ENCODE measurements around the gene SH2D3C.

Gene SH2D3C

GRCh38 chr9:127785933-127786772 lies 7.7 kb upstream of the SH2D3C start, which contains the start of gene CDK9 (continued):
- TF ChIP-seq KLF7 (tag by site-specific recombination; IDR thresholded peaks at IDR 0.05; ENCODE audit: borderline replicate concordance) (peak; percentile 69; the same call in 1 of the 2 replicates), ZNF404 (tag by site-specific recombination; IDR thresholded peaks at IDR 0.05) (no peak), ZFP69B (tag by site-specific recombination; IDR thresholded peaks at IDR 0.05) (peak; percentile 14; the same call in 1 of the 2 replicates), ZNF362 (tag by site-specific recombination; IDR thresholded peaks at IDR 0.05) (no peak), ZNF202 (tag by site-specific recombination; IDR thresholded peaks at IDR 0.05; ENCODE audit: borderline replicate concordance) (no peak), ZIC2 (tag by site-specific recombination; IDR thresholded peaks at IDR 0.05) (peak; percentile 35; the same call in 1 of the 2 replicates), ZNF791 (tag by site-specific recombination; IDR thresholded peaks at IDR 0.05) (no peak), PRDM1 (tag by site-specific recombination; IDR thresholded peaks at IDR 0.05) (no peak), SCRT2 (tag by site-specific recombination; IDR thresholded peaks at IDR 0.05) (no peak), ZNF792 (tag by site-specific recombination; IDR thresholded peaks at IDR 0.05) (no peak), ZNF239 (tag by site-specific recombination; IDR thresholded peaks at IDR 0.05) (no peak), TCF7L2 (IDR thresholded peaks at IDR 0.05; ENCODE audit: borderline replicate concordance, low read depth, low read length) (no peak), MYNN (tag by site-specific recombination; IDR thresholded peaks at IDR 0.05; ENCODE audit: borderline replicate concordance) (no peak), ZBTB1 (tag by site-specific recombination; IDR thresholded peaks at IDR 0.05) (no peak), ZNF140 (tag by site-specific recombination; IDR thresholded peaks at IDR 0.05) (no peak), HOXC10 (CRISPR knock-in tag; IDR thresholded peaks at IDR 0.05) (no peak), ZNF416 (tag by site-specific recombination; IDR thresholded peaks at IDR 0.05) (no peak), ZSCAN16 (tag by site-specific recombination; IDR thresholded peaks at IDR 0.05) (no peak), ZNF510 (tag by site-specific recombination; IDR thresholded peaks at IDR 0.05; ENCODE audit: insufficient replicate concordance) (no peak), KLF1 (tag by site-specific recombination; IDR thresholded peaks at IDR 0.05) (peak; percentile 60), ZNF623 (tag by site-specific recombination; IDR thresholded peaks at IDR 0.05) (no peak), ZNF24 (tag by site-specific recombination; IDR thresholded peaks at IDR 0.05) (no peak), ZNF560 (tag by site-specific recombination; IDR thresholded peaks at IDR 0.05; ENCODE audit: borderline replicate concordance) (no peak), ZNF169 (tag by site-specific recombination; IDR thresholded peaks at IDR 0.05) (no peak), HOXD13 (CRISPR knock-in tag; IDR thresholded peaks at IDR 0.05; ENCODE audit: borderline replicate concordance) (no peak), IKZF3 (tag by site-specific recombination; IDR thresholded peaks at IDR 0.05) (no peak), OVOL3 (tag by site-specific recombination; IDR thresholded peaks at IDR 0.05) (no peak)
- TF ChIP-seq, protein P1, sequence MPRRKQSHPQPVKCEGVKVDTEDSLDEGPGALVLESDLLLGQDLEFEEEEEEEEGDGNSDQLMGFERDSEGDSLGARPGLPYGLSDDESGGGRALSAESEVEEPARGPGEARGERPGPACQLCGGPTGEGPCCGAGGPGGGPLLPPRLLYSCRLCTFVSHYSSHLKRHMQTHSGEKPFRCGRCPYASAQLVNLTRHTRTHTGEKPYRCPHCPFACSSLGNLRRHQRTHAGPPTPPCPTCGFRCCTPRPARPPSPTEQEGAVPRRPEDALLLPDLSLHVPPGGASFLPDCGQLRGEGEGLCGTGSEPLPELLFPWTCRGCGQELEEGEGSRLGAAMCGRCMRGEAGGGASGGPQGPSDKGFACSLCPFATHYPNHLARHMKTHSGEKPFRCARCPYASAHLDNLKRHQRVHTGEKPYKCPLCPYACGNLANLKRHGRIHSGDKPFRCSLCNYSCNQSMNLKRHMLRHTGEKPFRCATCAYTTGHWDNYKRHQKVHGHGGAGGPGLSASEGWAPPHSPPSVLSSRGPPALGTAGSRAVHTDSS (tag by site-specific recombination; IDR thresholded peaks at IDR 0.05): no peak
- TF ChIP-seq, protein P2, sequence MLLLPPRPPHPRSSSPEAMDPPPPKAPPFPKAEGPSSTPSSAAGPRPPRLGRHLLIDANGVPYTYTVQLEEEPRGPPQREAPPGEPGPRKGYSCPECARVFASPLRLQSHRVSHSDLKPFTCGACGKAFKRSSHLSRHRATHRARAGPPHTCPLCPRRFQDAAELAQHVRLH (tag by site-specific recombination; IDR thresholded peaks at IDR 0.05): no peak
- TF ChIP-seq, protein P3, sequence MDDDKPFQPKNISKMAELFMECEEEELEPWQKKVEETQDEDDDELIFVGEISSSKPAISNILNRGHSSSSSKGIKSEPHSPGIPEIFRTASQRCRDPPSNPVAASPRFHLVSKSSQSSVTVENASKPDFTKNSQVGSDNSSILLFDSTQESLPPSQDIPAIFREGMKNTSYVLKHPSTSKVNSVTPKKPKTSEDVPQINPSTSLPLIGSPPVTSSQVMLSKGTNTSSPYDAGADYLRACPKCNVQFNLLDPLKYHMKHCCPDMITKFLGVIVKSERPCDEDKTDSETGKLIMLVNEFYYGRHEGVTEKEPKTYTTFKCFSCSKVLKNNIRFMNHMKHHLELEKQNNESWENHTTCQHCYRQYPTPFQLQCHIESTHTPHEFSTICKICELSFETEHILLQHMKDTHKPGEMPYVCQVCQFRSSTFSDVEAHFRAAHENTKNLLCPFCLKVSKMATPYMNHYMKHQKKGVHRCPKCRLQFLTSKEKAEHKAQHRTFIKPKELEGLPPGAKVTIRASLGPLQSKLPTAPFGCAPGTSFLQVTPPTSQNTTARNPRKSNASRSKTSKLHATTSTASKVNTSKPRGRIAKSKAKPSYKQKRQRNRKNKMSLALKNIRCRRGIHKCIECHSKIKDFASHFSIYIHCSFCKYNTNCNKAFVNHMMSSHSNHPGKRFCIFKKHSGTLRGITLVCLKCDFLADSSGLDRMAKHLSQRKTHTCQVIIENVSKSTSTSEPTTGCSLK (tag by site-specific recombination; IDR thresholded peaks at IDR 0.05): no peak
- TF ChIP-seq, protein P4, sequence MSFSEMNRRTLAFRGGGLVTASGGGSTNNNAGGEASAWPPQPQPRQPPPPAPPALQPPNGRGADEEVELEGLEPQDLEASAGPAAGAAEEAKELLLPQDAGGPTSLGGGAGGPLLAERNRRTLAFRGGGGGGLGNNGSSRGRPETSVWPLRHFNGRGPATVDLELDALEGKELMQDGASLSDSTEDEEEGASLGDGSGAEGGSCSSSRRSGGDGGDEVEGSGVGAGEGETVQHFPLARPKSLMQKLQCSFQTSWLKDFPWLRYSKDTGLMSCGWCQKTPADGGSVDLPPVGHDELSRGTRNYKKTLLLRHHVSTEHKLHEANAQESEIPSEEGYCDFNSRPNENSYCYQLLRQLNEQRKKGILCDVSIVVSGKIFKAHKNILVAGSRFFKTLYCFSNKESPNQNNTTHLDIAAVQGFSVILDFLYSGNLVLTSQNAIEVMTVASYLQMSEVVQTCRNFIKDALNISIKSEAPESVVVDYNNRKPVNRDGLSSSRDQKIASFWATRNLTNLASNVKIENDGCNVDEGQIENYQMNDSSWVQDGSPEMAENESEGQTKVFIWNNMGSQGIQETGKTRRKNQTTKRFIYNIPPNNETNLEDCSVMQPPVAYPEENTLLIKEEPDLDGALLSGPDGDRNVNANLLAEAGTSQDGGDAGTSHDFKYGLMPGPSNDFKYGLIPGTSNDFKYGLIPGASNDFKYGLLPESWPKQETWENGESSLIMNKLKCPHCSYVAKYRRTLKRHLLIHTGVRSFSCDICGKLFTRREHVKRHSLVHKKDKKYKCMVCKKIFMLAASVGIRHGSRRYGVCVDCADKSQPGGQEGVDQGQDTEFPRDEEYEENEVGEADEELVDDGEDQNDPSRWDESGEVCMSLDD (tag by site-specific recombination; IDR thresholded peaks at IDR 0.05): 0 out of 2 replicates have a peak, but pooled peaks have one; percentile 51
- TF ChIP-seq, protein P5, sequence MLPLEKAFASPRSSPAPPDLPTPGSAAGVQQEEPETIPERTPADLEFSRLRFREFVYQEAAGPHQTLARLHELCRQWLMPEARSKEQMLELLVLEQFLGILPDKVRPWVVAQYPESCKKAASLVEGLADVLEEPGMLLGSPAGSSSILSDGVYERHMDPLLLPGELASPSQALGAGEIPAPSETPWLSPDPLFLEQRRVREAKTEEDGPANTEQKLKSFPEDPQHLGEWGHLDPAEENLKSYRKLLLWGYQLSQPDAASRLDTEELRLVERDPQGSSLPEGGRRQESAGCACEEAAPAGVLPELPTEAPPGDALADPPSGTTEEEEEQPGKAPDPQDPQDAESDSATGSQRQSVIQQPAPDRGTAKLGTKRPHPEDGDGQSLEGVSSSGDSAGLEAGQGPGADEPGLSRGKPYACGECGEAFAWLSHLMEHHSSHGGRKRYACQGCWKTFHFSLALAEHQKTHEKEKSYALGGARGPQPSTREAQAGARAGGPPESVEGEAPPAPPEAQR (tag by site-specific recombination; IDR thresholded peaks at IDR 0.05): no peak

Data from HEK293 (cell line).